GM23338 (cell line): ENCODE results near the gene FUT8. TPM values are rescaled to one million over a fixed set of nuclear protein-coding genes. Genes with fewer than 3 reads are reported as not detected.

Source experiments
- ATAC-seq: fragments of 200-7000 bp; cut with Tn5 transposase; 3 replicates; pipeline ENCODE4 v1.9.1; 2020
- DNase-seq: peaks from one replicate; pipeline ENCODE4 v3.0.0-alpha.2; 2015; ENCODE audit warnings: low spot score
- H2AFZ ChIP-seq: fragments of 200-600 bp; sonication (generic); 2 replicates; pipeline ENCODE4 v1.8.0; 2016; ENCODE audit warnings: antibody characterized with exemption, mild to moderate bottlenecking, moderate library complexity
- H3F3A ChIP-seq: fragments of 200-600 bp; sonication (generic); replicated peaks from 2 replicates; pipeline ENCODE4 v1.8.0; 2017; ENCODE audit warnings: antibody characterized with exemption, mixed run types, low read depth
- H3K27ac ChIP-seq: fragments of 200-600 bp; sonication (generic); 2 replicates; pipeline ENCODE4 v1.6.1; 2016; ENCODE audit warnings: low read depth
- H3K27me3 ChIP-seq: fragments of 200-600 bp; sonication (generic); 2 replicates; pipeline ENCODE4 v1.8.0; 2016; ENCODE audit warnings: mild to moderate bottlenecking, mixed run types, moderate library complexity; ENCODE audit not compliant: insufficient read depth
- H3K36me3 ChIP-seq: fragments of 200-600 bp; sonication (generic); 2 replicates; pipeline ENCODE4 v1.8.0; 2016; ENCODE audit warnings: mild to moderate bottlenecking; ENCODE audit not compliant: insufficient read depth
- H3K4me1 ChIP-seq: fragments of 200-600 bp; sonication (generic); 2 replicates; pipeline ENCODE4 v1.8.0; 2016; ENCODE audit warnings: mild to moderate bottlenecking, moderate library complexity; ENCODE audit not compliant: insufficient read depth
- H3K4me2 ChIP-seq: fragments of 200-600 bp; sonication (generic); 2 replicates; pipeline ENCODE4 v1.7.1; 2017; ENCODE audit warnings: mixed run types
- H3K4me3 ChIP-seq: fragments of 200-600 bp; sonication (generic); 2 replicates; pipeline ENCODE4 v1.6.1; 2016; ENCODE audit warnings: mixed run types
- H3K79me2 ChIP-seq: fragments of 200-600 bp; sonication (generic); replicated peaks from 2 replicates; pipeline ENCODE4 v1.8.0; 2017; ENCODE audit warnings: mild to moderate bottlenecking; ENCODE audit not compliant: insufficient read depth
- H3K9me2 ChIP-seq: fragments of 200-600 bp; sonication (generic); 2 replicates; pipeline ENCODE4 v1.8.0; 2017; ENCODE audit not compliant: insufficient read depth
- H4K20me1 ChIP-seq: fragments of 200-600 bp; sonication (generic); replicated peaks from 2 replicates; pipeline ENCODE4 v1.8.0; 2017; ENCODE audit warnings: mild to moderate bottlenecking; ENCODE audit not compliant: insufficient read depth
- H3K27ac Mint-ChIP-seq: 2 replicates; pipeline ENCODE4 v1.8.0; 2020; ENCODE audit warnings: inconsistent platforms, mild to moderate bottlenecking, moderate library complexity, mixed read lengths
- H3K27me3 Mint-ChIP-seq: 3 replicates; pipeline ENCODE4 v1.8.0; 2022; ENCODE audit warnings: low read depth, mild to moderate bottlenecking, moderate library complexity, mixed read lengths, inconsistent platforms; ENCODE audit not compliant: insufficient read depth, poor library complexity
- H3K36me3 Mint-ChIP-seq: 3 replicates; pipeline ENCODE4 v1.8.0; 2021; ENCODE audit warnings: low read depth, mild to moderate bottlenecking, inconsistent platforms, moderate library complexity, mixed read lengths
- H3K4me1 Mint-ChIP-seq: 3 replicates; pipeline ENCODE4 v1.8.0; 2020; ENCODE audit warnings: mild to moderate bottlenecking, inconsistent platforms, mixed read lengths
- H3K4me3 Mint-ChIP-seq: 3 replicates; pipeline ENCODE4 v1.8.0; 2021; ENCODE audit warnings: moderate library complexity, mild to moderate bottlenecking, inconsistent platforms, mixed read lengths
- H3K9me3 Mint-ChIP-seq: 3 replicates; pipeline ENCODE4 v1.8.0; 2020; ENCODE audit warnings: moderate library complexity, mild to moderate bottlenecking, inconsistent platforms, mixed read lengths
- CREB1 ChIP-seq: fragments of 250-450 bp; sonication (Bioruptor Pico); IDR thresholded peaks from 2 replicates; pipeline ENCODE4 v1.5.0; 2020; ENCODE audit warnings: low read depth, mild to moderate bottlenecking, moderate library complexity
- EZH2 ChIP-seq: fragments of 200-600 bp; sonication (generic); IDR thresholded peaks from one replicate; pipeline ENCODE4 v1.8.0; 2017; ENCODE audit warnings: antibody characterized with exemption, mild to moderate bottlenecking, low read depth; ENCODE audit not compliant: unreplicated experiment
- EZH2phosphoT487 ChIP-seq: fragments of 200-600 bp; sonication (generic); IDR thresholded peaks from one replicate; pipeline ENCODE4 v1.8.1; 2018; ENCODE audit warnings: antibody characterized with exemption; ENCODE audit not compliant: unreplicated experiment
- JUNB ChIP-seq: IDR thresholded peaks from one replicate; pipeline ENCODE4 v1.6.1; 2016; ENCODE audit warnings: antibody characterized with exemption; ENCODE audit not compliant: unreplicated experiment
- NANOG ChIP-seq: IDR thresholded peaks from 2 replicates; pipeline ENCODE4 v1.6.1; 2016; ENCODE audit warnings: antibody characterized with exemption, borderline replicate concordance
- POLR2AphosphoS5 ChIP-seq: IDR thresholded peaks from 2 replicates; pipeline ENCODE4 v1.6.1; 2016; ENCODE audit warnings: antibody characterized with exemption, low read depth
- STAT1 ChIP-seq: IDR thresholded peaks from one replicate; pipeline ENCODE4 v1.6.1; 2016; ENCODE audit warnings: antibody characterized with exemption; ENCODE audit not compliant: unreplicated experiment
- ZNF114 ChIP-seq: fragments of 250-450 bp; sonication (Bioruptor Pico); IDR thresholded peaks from 2 replicates; pipeline ENCODE4 v1.5.0; 2020; ENCODE audit warnings: mild to moderate bottlenecking, moderate library complexity
- ZNF331 ChIP-seq: fragments of 250-450 bp; sonication (Bioruptor Pico); IDR thresholded peaks from 2 replicates; pipeline ENCODE4 v1.5.0; 2020; ENCODE audit warnings: low read depth, mild to moderate bottlenecking, moderate library complexity
- polyA plus RNA-seq: library from polyadenylated mRNA; unstranded; fragments of >200 nt; fragmentation: Nextera tagmentation; extraction: Ambion mirVana; gene quantifications from 2 replicates; pipeline ENCODE4 v1.2.1, GENCODE V29; 2016
- total RNA-seq: library from RNA; depleted of rRNA; stranded (reverse); fragments of >200 nt; shearing (Covaris generic); gene quantifications from 2 replicates; pipeline ENCODE4 v1.2.3, GENCODE V29; 2014
- TF ChIP-seq, protein P1 (sequence below), 2 experiments: fragments of 200-600 bp in 1 of 2; sonication (generic) in 1 of 2; conservative IDR thresholded peaks; 2 replicates each; pipeline versions ENCODE4 v1.5.1 to v1.6.1; 2016 to 2017; ENCODE audit warnings: antibody characterized with exemption in 2 of 2, low read depth in 2 of 2, mild to moderate bottlenecking in 2 of 2, moderate library complexity in 1 of 2
- TF ChIP-seq, protein P2 (sequence below): IDR thresholded peaks from 2 replicates; pipeline ENCODE4 v1.6.1; 2016; ENCODE audit warnings: antibody characterized with exemption

The FUT8 gene
- total and polyA plus RNA-seq, 2 experiments from 2014 or later: 8.2 to 23.2 TPM

GRCh38 chr14:65472189-65472588, 59.7 kb downstream of the FUT8 start (continued):
- no peak for TF ChIP-seq CREB1 (CRISPR knock-in tag)
- no peak for TF ChIP-seq STAT1
- TF ChIP-seq ZNF331: no peak
- TF ChIP-seq POLR2AphosphoS5: no peak
- no peak for TF ChIP-seq EZH2
- TF ChIP-seq, protein P1, sequence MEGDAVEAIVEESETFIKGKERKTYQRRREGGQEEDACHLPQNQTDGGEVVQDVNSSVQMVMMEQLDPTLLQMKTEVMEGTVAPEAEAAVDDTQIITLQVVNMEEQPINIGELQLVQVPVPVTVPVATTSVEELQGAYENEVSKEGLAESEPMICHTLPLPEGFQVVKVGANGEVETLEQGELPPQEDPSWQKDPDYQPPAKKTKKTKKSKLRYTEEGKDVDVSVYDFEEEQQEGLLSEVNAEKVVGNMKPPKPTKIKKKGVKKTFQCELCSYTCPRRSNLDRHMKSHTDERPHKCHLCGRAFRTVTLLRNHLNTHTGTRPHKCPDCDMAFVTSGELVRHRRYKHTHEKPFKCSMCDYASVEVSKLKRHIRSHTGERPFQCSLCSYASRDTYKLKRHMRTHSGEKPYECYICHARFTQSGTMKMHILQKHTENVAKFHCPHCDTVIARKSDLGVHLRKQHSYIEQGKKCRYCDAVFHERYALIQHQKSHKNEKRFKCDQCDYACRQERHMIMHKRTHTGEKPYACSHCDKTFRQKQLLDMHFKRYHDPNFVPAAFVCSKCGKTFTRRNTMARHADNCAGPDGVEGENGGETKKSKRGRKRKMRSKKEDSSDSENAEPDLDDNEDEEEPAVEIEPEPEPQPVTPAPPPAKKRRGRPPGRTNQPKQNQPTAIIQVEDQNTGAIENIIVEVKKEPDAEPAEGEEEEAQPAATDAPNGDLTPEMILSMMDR (conservative IDR thresholded peaks at IDR 0.05; ENCODE audit: low read depth in 2 of 2): no peak
- TF ChIP-seq, protein P2, sequence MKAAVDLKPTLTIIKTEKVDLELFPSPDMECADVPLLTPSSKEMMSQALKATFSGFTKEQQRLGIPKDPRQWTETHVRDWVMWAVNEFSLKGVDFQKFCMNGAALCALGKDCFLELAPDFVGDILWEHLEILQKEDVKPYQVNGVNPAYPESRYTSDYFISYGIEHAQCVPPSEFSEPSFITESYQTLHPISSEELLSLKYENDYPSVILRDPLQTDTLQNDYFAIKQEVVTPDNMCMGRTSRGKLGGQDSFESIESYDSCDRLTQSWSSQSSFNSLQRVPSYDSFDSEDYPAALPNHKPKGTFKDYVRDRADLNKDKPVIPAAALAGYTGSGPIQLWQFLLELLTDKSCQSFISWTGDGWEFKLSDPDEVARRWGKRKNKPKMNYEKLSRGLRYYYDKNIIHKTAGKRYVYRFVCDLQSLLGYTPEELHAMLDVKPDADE: no peak
- TF ChIP-seq NANOG: no peak
- no peak for TF ChIP-seq EZH2phosphoT487

DNA sequence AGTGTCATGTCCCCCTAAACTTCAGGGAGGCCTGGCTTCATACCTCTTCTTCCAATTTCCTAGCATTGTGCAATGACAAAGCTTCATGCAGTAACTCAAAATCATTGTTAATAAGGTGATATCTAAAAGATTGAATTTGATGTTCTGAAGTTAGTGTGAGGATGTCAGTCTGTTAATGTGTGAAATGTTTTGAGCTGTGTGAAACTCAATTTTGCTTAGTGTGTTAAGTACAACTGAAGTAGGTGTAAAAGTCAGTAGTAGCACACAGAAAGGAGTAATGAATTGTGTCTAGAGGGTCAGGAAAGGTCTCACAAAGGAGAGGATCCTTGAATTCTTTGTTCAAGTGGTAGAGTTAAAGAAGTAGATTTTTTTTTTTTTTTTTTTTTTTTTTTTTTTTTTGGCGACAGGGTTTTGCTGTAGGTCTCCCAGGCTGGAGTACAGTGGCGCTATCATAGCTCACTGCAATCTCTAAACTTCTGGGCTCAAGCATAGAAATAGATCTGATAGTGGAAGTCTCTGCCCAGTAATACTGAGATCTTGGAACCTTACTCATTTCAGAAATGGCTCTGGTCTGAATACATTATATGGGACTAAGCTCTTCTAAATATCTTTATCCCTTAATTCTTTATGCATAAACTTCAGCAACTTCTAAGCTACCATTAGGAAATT, 63.9 kb downstream of the FUT8 start:
- Histone ChIP-seq H3K27me3 (no peaks in the 10 kb centered on the region), H3F3A (no peaks in the 10 kb centered on the region), H3K4me3 (no peak overlapping the region), H3K9me2 (no peaks in the 10 kb centered on the region), H3K27ac (no peak overlapping the region), H3K79me2 (no peaks in the 10 kb centered on the region; the same call in 1 of the 2 replicates), H3K4me1 (peaks cover 36% of the 10 kb centered on the region), H3K36me3 (no peaks in the 10 kb centered on the region), H2AFZ (no peak overlapping the region), H3K4me2 (no peak overlapping the region), H4K20me1 (no peaks in the 10 kb centered on the region)
- no peak overlapping the region for H3K4me3 Mint-ChIP-seq
- H3K27ac Mint-ChIP-seq: no peak overlapping the region
- DNase-seq (no peak), ATAC-seq (no peak)
- H3K9me3 Mint-ChIP-seq: no peaks in the 10 kb centered on the region
- TF ChIP-seq JUNB: no peak
- no peak for TF ChIP-seq NANOG
- peaks cover 55% of the 10 kb centered on the region for H3K4me1 Mint-ChIP-seq
- peaks cover 2% of the 10 kb centered on the region for H3K27me3 Mint-ChIP-seq
- no peaks in the 10 kb centered on the region for H3K36me3 Mint-ChIP-seq

- Histone ChIP-seq H3K9me2 (no peaks in the 10 kb centered on the region), H3F3A (no peaks in the 10 kb centered on the region), H3K27me3 (no peaks in the 10 kb centered on the region), H3K27ac (no peak overlapping the region), H3K4me1 (peaks cover 32% of the 10 kb centered on the region), H2AFZ (no peak overlapping the region), H3K4me3 (no peak overlapping the region), H4K20me1 (no peaks in the 10 kb centered on the region), H3K79me2 (no peaks in the 10 kb centered on the region; the same call in 1 of the 2 replicates), H3K4me2 (0 out of 2 replicates have a peak overlapping the region, but pooled peaks have one; percentile 27), H3K36me3 (no peaks in the 10 kb centered on the region)
- DNase-seq: no peak
- no peak overlapping the region for H3K27ac Mint-ChIP-seq
- H3K4me1 Mint-ChIP-seq: peaks cover 54% of the 10 kb centered on the region
- peaks cover 2% of the 10 kb centered on the region for H3K27me3 Mint-ChIP-seq
- no peak overlapping the region for H3K4me3 Mint-ChIP-seq
- no peaks in the 10 kb centered on the region for H3K36me3 Mint-ChIP-seq
- no peak for ATAC-seq
- H3K9me3 Mint-ChIP-seq: no peaks in the 10 kb centered on the region
- TF ChIP-seq STAT1: no peak
- no peak for TF ChIP-seq POLR2AphosphoS5
- TF ChIP-seq ZNF114: no peak
- no peak for TF ChIP-seq JUNB
- TF ChIP-seq, protein P2: no peak
Observed at GRCh38 chr14:65476942-65477318, 64.4 kb downstream of the FUT8 start.
